ENCODE results near the gene OR13A1. TPM values are rescaled to one million over a fixed set of nuclear protein-coding genes. Genes with fewer than 3 reads are reported as not detected.
"Not testable (repeated sequence)": the region's sequence is repeated elsewhere in the genome, so short reads cannot be mapped to it uniquely, and the experiment has no call there.

OR13A1 gene
- total RNA-seq, 1 experiment from 2014 or later, result not detected

DNA sequence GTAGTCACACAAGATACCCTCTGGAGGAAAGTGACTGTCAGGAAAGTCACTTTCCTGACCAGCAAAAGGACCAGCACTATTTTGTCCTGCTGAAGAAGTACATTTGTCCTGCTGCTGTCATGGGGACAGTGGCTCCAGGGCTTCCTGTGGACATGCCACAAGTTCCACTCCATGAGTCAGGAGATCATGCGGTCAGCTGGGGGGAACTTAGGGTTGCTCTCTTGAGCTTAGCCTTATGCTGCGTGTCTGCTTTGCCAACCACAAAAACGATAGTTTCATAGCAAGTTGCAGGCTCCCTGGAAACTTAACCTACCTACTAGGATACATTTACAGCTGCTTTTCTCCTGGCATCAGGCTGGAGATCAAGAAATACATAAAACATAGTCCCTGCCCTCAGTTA is 38.9 kb upstream of the OR13A1 start:
- Histone ChIP-seq H3K27me3 (replicated peaks; ENCODE audit: insufficient read depth, low read depth, low read length, poor library complexity) (peaks cover 14% of the 10 kb centered on the region), H3K36me3 (ENCODE audit: insufficient read depth, low read length, poor library complexity, severe bottlenecking) (no peaks in the 10 kb centered on the region), H3K4me3 (ENCODE audit: low read depth, low read length, poor library complexity, severe bottlenecking) (no peak overlapping the region), H3K27ac (ENCODE audit: low read depth, low read length, poor library complexity, severe bottlenecking) (no peak overlapping the region), H3K9me3 (ENCODE audit: low read depth, low read length, poor library complexity, severe bottlenecking) (no peaks in the 10 kb centered on the region), H3K4me1 (ENCODE audit: insufficient read depth, low read length, poor library complexity, severe bottlenecking) (no peaks in the 10 kb centered on the region)
- TF ChIP-seq, protein P1, sequence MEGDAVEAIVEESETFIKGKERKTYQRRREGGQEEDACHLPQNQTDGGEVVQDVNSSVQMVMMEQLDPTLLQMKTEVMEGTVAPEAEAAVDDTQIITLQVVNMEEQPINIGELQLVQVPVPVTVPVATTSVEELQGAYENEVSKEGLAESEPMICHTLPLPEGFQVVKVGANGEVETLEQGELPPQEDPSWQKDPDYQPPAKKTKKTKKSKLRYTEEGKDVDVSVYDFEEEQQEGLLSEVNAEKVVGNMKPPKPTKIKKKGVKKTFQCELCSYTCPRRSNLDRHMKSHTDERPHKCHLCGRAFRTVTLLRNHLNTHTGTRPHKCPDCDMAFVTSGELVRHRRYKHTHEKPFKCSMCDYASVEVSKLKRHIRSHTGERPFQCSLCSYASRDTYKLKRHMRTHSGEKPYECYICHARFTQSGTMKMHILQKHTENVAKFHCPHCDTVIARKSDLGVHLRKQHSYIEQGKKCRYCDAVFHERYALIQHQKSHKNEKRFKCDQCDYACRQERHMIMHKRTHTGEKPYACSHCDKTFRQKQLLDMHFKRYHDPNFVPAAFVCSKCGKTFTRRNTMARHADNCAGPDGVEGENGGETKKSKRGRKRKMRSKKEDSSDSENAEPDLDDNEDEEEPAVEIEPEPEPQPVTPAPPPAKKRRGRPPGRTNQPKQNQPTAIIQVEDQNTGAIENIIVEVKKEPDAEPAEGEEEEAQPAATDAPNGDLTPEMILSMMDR (conservative IDR thresholded peaks at IDR 0.05; ENCODE audit: low read depth, low read length), result no peak
- TF ChIP-seq EZH2 (IDR thresholded peaks at IDR 0.05; ENCODE audit: borderline replicate concordance, low read depth, low read length, poor library complexity, severe bottlenecking), result no peak
- ChIA-PET POLR2A (ENCODE audit: low non-redundant PET) (no interaction called here), CTCF (no interaction called here)
- intact Hi-C loops (cut with micrococcal nuclease; ENCODE audit: unreplicated experiment), result no loop called here
- BruUV-seq (replicated peaks), result no TSS peak
- DNase-seq (ENCODE audit: low spot score), result no peak

- Histone ChIP-seq H3K27me3 (replicated peaks; ENCODE audit: insufficient read depth, low read depth, low read length, poor library complexity) (peaks cover 14% of the 10 kb centered on the region), H3K4me1 (ENCODE audit: insufficient read depth, low read length, poor library complexity, severe bottlenecking) (no peaks in the 10 kb centered on the region), H3K27ac (ENCODE audit: low read depth, low read length, poor library complexity, severe bottlenecking) (no peak overlapping the region), H3K4me3 (ENCODE audit: low read depth, low read length, poor library complexity, severe bottlenecking) (no peak overlapping the region), H3K9me3 (ENCODE audit: low read depth, low read length, poor library complexity, severe bottlenecking) (no peaks in the 10 kb centered on the region), H3K36me3 (ENCODE audit: insufficient read depth, low read length, poor library complexity, severe bottlenecking) (no peaks in the 10 kb centered on the region)
- intact Hi-C loops (cut with micrococcal nuclease; ENCODE audit: unreplicated experiment), result no loop called here
- DNase-seq (ENCODE audit: low spot score), result no peak
- TF ChIP-seq, protein P1 (conservative IDR thresholded peaks at IDR 0.05; ENCODE audit: low read depth, low read length), result no peak
- TF ChIP-seq EZH2 (IDR thresholded peaks at IDR 0.05; ENCODE audit: borderline replicate concordance, low read depth, low read length, poor library complexity, severe bottlenecking), result no peak
- POLR2A ChIA-PET (ENCODE audit: low non-redundant PET), result no interaction called here
- no TSS peak for BruUV-seq (replicated peaks)
- CTCF ChIA-PET, result no interaction called here
Measured at GRCh38 chr10:45353186-45353585, 37.8 kb upstream of the OR13A1 start.

DNA sequence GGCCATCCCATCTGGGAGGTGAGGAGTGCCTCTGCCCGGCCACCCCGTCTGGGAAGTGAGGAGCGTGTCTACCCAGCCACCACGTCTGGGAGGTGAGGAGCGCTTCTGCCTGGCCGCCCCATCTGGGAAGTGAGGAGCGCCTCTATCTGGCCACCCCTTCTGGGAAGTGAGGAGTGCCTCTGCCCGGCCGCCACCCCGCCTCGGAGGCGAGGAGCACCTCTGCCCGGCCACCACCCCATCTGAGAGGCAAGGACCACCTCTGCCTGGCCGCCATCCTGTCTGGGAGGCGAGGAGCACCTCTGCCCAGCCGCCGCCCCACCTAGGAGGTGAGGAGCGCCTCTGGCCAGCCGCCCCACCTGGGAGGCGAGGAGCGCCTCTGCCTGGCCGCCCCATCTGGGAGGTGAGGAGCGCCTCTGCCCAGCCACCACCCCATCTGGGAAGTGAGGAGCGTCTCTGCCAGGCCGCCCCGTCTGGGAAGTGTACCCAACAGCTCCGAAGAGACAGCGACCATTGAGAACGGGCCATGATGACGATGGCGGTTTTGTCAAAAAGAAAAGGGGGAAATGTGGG is 32.9 kb upstream of the OR13A1 start:
- BruUV-seq (replicated peaks); H3K4me3 ChIP-seq (ENCODE audit: low read depth, low read length, poor library complexity, severe bottlenecking); CTCF ChIA-PET; H3K27ac ChIP-seq (ENCODE audit: low read depth, low read length, poor library complexity, severe bottlenecking); H3K4me1 ChIP-seq (ENCODE audit: insufficient read depth, low read length, poor library complexity, severe bottlenecking); H3K36me3 ChIP-seq (ENCODE audit: insufficient read depth, low read length, poor library complexity, severe bottlenecking); H3K27me3 ChIP-seq (replicated peaks; ENCODE audit: insufficient read depth, low read depth, low read length, poor library complexity); H3K9me3 ChIP-seq (ENCODE audit: low read depth, low read length, poor library complexity, severe bottlenecking); DNase-seq (ENCODE audit: low spot score); intact Hi-C loops (cut with micrococcal nuclease; ENCODE audit: unreplicated experiment); POLR2A ChIA-PET (ENCODE audit: low non-redundant PET): not testable (repeated sequence)

GRCh38 chr10:45347464-45347863 is 32.1 kb upstream of the OR13A1 start:
- intact Hi-C loops (cut with micrococcal nuclease; ENCODE audit: unreplicated experiment); CTCF ChIA-PET; BruUV-seq (replicated peaks); H3K27ac ChIP-seq (ENCODE audit: low read depth, low read length, poor library complexity, severe bottlenecking); POLR2A ChIA-PET (ENCODE audit: low non-redundant PET); DNase-seq (ENCODE audit: low spot score); H3K4me3 ChIP-seq (ENCODE audit: low read depth, low read length, poor library complexity, severe bottlenecking); H3K9me3 ChIP-seq (ENCODE audit: low read depth, low read length, poor library complexity, severe bottlenecking); H3K4me1 ChIP-seq (ENCODE audit: insufficient read depth, low read length, poor library complexity, severe bottlenecking); H3K27me3 ChIP-seq (replicated peaks; ENCODE audit: insufficient read depth, low read depth, low read length, poor library complexity); H3K36me3 ChIP-seq (ENCODE audit: insufficient read depth, low read length, poor library complexity, severe bottlenecking): not testable (repeated sequence)

GRCh38 chr10:45346652-45347335 is 31.4 kb upstream of the OR13A1 start:
- POLR2A ChIA-PET (ENCODE audit: low non-redundant PET); DNase-seq (ENCODE audit: low spot score); H3K27ac ChIP-seq (ENCODE audit: low read depth, low read length, poor library complexity, severe bottlenecking); H3K9me3 ChIP-seq (ENCODE audit: low read depth, low read length, poor library complexity, severe bottlenecking); H3K36me3 ChIP-seq (ENCODE audit: insufficient read depth, low read length, poor library complexity, severe bottlenecking); H3K27me3 ChIP-seq (replicated peaks; ENCODE audit: insufficient read depth, low read depth, low read length, poor library complexity); H3K4me3 ChIP-seq (ENCODE audit: low read depth, low read length, poor library complexity, severe bottlenecking); BruUV-seq (replicated peaks); CTCF ChIA-PET; intact Hi-C loops (cut with micrococcal nuclease; ENCODE audit: unreplicated experiment); H3K4me1 ChIP-seq (ENCODE audit: insufficient read depth, low read length, poor library complexity, severe bottlenecking): not testable (repeated sequence)

DNA sequence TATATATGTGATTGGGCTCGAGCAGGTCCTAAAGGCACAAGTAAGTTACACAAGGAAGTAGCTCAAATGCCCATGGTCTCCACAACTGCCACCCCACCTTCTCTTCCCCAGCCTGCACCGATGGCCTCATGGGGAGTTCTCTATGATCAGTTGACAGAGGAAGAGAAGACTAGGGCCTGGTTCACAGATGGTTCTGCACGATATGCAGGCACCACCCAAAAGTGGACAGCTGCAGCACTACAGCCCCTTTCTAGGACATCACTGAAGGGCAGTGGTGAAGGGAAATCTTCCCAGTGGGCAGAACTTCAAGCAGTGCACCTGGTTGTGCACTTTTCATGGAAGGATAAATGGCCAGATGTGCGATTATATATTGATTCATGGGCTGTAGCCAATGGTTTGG is 25.0 kb upstream of the OR13A1 start:
- H3K9me3 ChIP-seq (ENCODE audit: low read depth, low read length, poor library complexity, severe bottlenecking); POLR2A ChIA-PET (ENCODE audit: low non-redundant PET); DNase-seq (ENCODE audit: low spot score); H3K4me1 ChIP-seq (ENCODE audit: insufficient read depth, low read length, poor library complexity, severe bottlenecking); H3K27me3 ChIP-seq (replicated peaks; ENCODE audit: insufficient read depth, low read depth, low read length, poor library complexity); intact Hi-C loops (cut with micrococcal nuclease; ENCODE audit: unreplicated experiment); H3K4me3 ChIP-seq (ENCODE audit: low read depth, low read length, poor library complexity, severe bottlenecking); H3K36me3 ChIP-seq (ENCODE audit: insufficient read depth, low read length, poor library complexity, severe bottlenecking); BruUV-seq (replicated peaks); H3K27ac ChIP-seq (ENCODE audit: low read depth, low read length, poor library complexity, severe bottlenecking); CTCF ChIA-PET: not testable (repeated sequence)
